ENCODE data around the gene TLNRD1.

- TF ChIP-seq, protein P1, sequence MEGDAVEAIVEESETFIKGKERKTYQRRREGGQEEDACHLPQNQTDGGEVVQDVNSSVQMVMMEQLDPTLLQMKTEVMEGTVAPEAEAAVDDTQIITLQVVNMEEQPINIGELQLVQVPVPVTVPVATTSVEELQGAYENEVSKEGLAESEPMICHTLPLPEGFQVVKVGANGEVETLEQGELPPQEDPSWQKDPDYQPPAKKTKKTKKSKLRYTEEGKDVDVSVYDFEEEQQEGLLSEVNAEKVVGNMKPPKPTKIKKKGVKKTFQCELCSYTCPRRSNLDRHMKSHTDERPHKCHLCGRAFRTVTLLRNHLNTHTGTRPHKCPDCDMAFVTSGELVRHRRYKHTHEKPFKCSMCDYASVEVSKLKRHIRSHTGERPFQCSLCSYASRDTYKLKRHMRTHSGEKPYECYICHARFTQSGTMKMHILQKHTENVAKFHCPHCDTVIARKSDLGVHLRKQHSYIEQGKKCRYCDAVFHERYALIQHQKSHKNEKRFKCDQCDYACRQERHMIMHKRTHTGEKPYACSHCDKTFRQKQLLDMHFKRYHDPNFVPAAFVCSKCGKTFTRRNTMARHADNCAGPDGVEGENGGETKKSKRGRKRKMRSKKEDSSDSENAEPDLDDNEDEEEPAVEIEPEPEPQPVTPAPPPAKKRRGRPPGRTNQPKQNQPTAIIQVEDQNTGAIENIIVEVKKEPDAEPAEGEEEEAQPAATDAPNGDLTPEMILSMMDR (IDR thresholded peaks at IDR 0.05) = no peak
- no peak for TF ChIP-seq POLR2A (IDR thresholded peaks at IDR 0.05)
These were observed 25.1 kb downstream of the TLNRD1 start for GRCh38 chr15:81025721-81026370.

All from thyroid gland (tissue), 4 donors.